Measurements from ENCODE around the gene ARHGEF19.

Gene ARHGEF19

DNA sequence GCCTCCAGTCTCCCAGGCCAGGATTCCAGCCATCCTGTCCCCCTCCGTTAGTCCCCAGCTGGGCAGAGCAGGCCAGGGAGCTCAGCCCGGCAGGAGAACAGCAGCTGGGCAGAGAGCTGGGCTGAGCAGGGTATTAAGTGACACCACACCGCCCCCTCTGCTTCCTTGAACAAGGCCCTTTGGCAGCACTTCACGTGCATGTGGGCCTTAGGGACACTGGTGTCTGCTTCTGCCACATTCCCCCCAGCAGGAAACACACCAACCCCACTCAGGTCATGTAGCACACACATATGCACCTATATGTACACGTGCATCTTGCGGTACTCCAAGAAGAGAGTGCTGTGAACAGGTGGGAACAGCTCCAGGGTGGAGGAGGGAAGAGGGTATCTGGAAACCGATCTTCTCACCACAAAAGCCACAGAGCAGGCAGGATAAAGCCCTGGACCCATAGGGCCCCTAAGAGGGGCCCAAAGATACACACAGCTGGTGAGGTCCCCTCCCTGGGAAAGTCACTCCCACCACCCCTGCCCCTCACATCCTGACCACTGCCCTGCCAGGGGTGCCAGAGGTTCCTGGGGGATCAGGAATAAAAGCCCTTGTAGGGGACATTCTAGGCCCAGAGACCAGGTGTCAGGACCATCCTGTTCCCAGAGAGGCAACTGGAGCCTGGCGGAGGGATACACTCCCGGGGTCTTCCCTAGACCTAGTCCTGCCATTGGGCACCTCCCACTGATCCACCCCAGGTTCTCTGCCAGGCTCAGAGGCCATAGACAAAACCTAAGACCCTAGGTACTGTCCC, 61.1 kb downstream of the ARHGEF19 start:
- Histone ChIP-seq H3K27me3 (ENCODE audit: control insufficient read depth, low read length) (peaks cover 32% of the 10 kb centered on the region), H3K36me3 (ENCODE audit: control insufficient read depth, low read length) (no peaks in the 10 kb centered on the region), H3K4me1 (ENCODE audit: control insufficient read depth, low read length) (peaks cover 4% of the 10 kb centered on the region), H4K20me1 (ENCODE audit: control insufficient read depth, insufficient read depth, low read depth, low read length) (no peaks in the 10 kb centered on the region), H3K79me2 (ENCODE audit: control insufficient read depth, low read length) (no peaks in the 10 kb centered on the region), H3K9me2 (replicated peaks; ENCODE audit: control insufficient read depth, low read length) (no peaks in the 10 kb centered on the region), H3F3A (ENCODE audit: control insufficient read depth, insufficient read depth) (no peaks in the 10 kb centered on the region), H3K4me2 (ENCODE audit: low read length) (no peak overlapping the region), H3K4me3 (ENCODE audit: low read length) (no peak overlapping the region), H3K27ac (ENCODE audit: low read depth, low read length) (no peak overlapping the region), H3K9me3 (ENCODE audit: control insufficient read depth, insufficient read depth, low read length) (no peaks in the 10 kb centered on the region)
- no peak for TF ChIP-seq EZH2phosphoT487 (IDR thresholded peaks at IDR 0.05; ENCODE audit: borderline replicate concordance, low read length)
- TF ChIP-seq, protein P1, sequence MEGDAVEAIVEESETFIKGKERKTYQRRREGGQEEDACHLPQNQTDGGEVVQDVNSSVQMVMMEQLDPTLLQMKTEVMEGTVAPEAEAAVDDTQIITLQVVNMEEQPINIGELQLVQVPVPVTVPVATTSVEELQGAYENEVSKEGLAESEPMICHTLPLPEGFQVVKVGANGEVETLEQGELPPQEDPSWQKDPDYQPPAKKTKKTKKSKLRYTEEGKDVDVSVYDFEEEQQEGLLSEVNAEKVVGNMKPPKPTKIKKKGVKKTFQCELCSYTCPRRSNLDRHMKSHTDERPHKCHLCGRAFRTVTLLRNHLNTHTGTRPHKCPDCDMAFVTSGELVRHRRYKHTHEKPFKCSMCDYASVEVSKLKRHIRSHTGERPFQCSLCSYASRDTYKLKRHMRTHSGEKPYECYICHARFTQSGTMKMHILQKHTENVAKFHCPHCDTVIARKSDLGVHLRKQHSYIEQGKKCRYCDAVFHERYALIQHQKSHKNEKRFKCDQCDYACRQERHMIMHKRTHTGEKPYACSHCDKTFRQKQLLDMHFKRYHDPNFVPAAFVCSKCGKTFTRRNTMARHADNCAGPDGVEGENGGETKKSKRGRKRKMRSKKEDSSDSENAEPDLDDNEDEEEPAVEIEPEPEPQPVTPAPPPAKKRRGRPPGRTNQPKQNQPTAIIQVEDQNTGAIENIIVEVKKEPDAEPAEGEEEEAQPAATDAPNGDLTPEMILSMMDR (IDR thresholded peaks at IDR 0.05; ENCODE audit: low read depth, low read length, poor library complexity, severe bottlenecking), result no peak

DNA sequence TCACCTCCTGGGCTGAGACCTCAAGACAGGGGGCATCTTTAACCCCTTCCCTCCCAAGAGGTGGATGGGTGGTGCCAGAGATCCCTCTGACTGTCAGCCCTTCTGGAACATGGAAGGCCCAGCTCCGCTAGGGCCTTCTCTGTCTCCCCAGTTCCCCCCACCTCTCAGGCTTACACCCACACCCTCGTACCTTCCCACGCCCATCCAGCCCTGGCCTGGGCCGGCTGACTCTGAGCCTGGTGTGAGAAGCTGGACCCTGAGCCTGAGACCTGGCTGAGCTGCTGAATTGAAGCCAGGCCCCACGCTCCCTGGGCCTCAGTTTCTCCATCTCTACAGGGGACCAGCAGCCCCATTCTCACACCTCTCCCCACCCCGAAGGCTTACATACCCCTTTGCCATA, 61.9 kb downstream of the ARHGEF19 start:
- Histone ChIP-seq H3K4me3 (ENCODE audit: low read length) (no peak overlapping the region), H3K27ac (ENCODE audit: low read depth, low read length) (no peak overlapping the region), H3K79me2 (ENCODE audit: control insufficient read depth, low read length) (no peaks in the 10 kb centered on the region), H4K20me1 (ENCODE audit: control insufficient read depth, insufficient read depth, low read depth, low read length) (no peaks in the 10 kb centered on the region), H3K4me2 (ENCODE audit: low read length) (no peak overlapping the region), H3K9me3 (ENCODE audit: control insufficient read depth, insufficient read depth, low read length) (no peaks in the 10 kb centered on the region), H3K27me3 (ENCODE audit: control insufficient read depth, low read length) (peaks cover 24% of the 10 kb centered on the region), H3K4me1 (ENCODE audit: control insufficient read depth, low read length) (peaks cover 4% of the 10 kb centered on the region), H3K36me3 (ENCODE audit: control insufficient read depth, low read length) (no peaks in the 10 kb centered on the region), H3F3A (ENCODE audit: control insufficient read depth, insufficient read depth) (no peaks in the 10 kb centered on the region), H3K9me2 (replicated peaks; ENCODE audit: control insufficient read depth, low read length) (no peaks in the 10 kb centered on the region)
- TF ChIP-seq EZH2phosphoT487 (IDR thresholded peaks at IDR 0.05; ENCODE audit: borderline replicate concordance, low read length), result no peak
- TF ChIP-seq, protein P1 (IDR thresholded peaks at IDR 0.05; ENCODE audit: low read depth, low read length, poor library complexity, severe bottlenecking), result no peak

DNA sequence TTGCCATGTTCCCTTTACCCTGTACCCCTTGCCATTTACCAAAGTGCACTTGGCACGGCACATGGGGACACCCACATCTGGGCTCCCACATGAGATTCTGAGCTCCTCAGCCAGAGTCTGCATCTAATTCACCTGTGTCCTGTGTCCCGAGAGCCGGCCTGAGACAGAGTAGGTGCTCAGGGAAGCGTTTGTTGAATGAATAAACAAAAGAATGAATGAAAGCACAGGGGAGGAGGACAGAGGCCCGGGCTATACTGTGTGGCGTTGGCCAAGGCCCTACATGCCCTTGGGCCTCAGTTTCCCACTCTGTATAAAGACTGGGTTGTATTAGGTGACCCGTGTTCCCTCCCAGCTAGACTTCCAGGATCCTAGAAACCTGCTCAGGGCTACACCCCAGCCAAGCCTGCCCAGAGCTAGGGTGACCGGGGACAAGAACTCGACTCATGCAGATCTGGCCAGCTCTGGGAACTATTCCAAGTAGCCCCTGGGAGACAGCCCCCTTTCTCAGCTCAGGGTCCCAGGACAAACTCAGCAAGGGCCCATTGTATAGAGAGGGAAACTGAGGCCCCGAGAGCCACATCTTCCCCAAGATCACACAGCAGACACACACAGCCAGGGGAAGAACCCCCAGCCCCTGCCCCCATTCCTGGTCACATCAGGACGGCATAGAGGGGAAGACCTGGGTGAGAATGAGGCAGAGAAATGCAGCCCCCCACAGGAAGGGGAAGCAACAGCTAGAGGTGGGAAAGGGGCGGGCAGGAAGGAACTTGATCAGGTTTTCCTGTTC, 62.6 kb downstream of the ARHGEF19 start:
- Histone ChIP-seq H3F3A (ENCODE audit: control insufficient read depth, insufficient read depth) (no peaks in the 10 kb centered on the region), H3K36me3 (ENCODE audit: control insufficient read depth, low read length) (no peaks in the 10 kb centered on the region), H3K4me3 (ENCODE audit: low read length) (no peak overlapping the region), H3K9me2 (replicated peaks; ENCODE audit: control insufficient read depth, low read length) (no peaks in the 10 kb centered on the region), H3K9me3 (ENCODE audit: control insufficient read depth, insufficient read depth, low read length) (no peaks in the 10 kb centered on the region), H3K27me3 (ENCODE audit: control insufficient read depth, low read length) (peaks cover 18% of the 10 kb centered on the region), H3K4me1 (ENCODE audit: control insufficient read depth, low read length) (peaks cover 2% of the 10 kb centered on the region), H3K79me2 (ENCODE audit: control insufficient read depth, low read length) (no peaks in the 10 kb centered on the region), H3K4me2 (ENCODE audit: low read length) (no peak overlapping the region), H3K27ac (ENCODE audit: low read depth, low read length) (no peak overlapping the region), H4K20me1 (ENCODE audit: control insufficient read depth, insufficient read depth, low read depth, low read length) (no peaks in the 10 kb centered on the region)
- no peak for TF ChIP-seq EZH2phosphoT487 (IDR thresholded peaks at IDR 0.05; ENCODE audit: borderline replicate concordance, low read length)
- TF ChIP-seq, protein P1 (IDR thresholded peaks at IDR 0.05; ENCODE audit: low read depth, low read length, poor library complexity, severe bottlenecking), result no peak

Data from DOHH2 (cell line).